ENCODE data around the gene PAQR8. TPM values are rescaled to one million over a fixed set of nuclear protein-coding genes. Genes with fewer than 3 reads are reported as not detected.

PAQR8 gene
- total and polyA plus RNA-seq, 2 of the 4 experiments (the other 2 are of a cell fraction) = 1.4 to 1.6 TPM

- no peaks in the 10 kb centered on the region for H3K4me1 ChIP-seq (ENCODE audit: control insufficient read depth, insufficient read depth, low read length)
- no peak overlapping the region for H3K23ac ChIP-seq (ENCODE audit: low read depth, low read length)
- ChIA-PET CTCF (no interaction called here), POLR2A (ENCODE audit: unreplicated experiment) (no interaction called here)
- no peaks in the 10 kb centered on the region for H3K79me1 ChIP-seq (ENCODE audit: low read depth in 1 of 2, low read length in 2 of 2)
- no peak overlapping the region for H2AK9ac ChIP-seq (replicated peaks; ENCODE audit: low read depth, low read length, poor library complexity)
- DNase-seq (no peak), ATAC-seq (ENCODE audit: low read depth) (no peak)
- H3K4ac ChIP-seq (ENCODE audit: low read depth, low read length) = no peak overlapping the region
- no peak overlapping the region for H2AFZ ChIP-seq (replicated peaks; ENCODE audit: low read length, poor library complexity)
- H2BK5ac ChIP-seq (ENCODE audit: low read depth, low read length, poor library complexity, severe bottlenecking) = no peak overlapping the region
- no peak overlapping the region for H4K5ac ChIP-seq (ENCODE audit: low read depth, low read length)
- H3K9me3 ChIP-seq (ENCODE audit: control insufficient read depth, insufficient read depth, low read length) = no peaks in the 10 kb centered on the region
- no peaks in the 10 kb centered on the region for H3K36me3 ChIP-seq (ENCODE audit: control insufficient read depth, insufficient read depth, low read length)
- dilution Hi-C loops (cut with HindIII; ENCODE audit: low sequenced_read_pairs, unreplicated experiment) (no loop called here), intact Hi-C loops (cut with micrococcal nuclease) (no loop called here), in situ Hi-C loops (cut with MboI; ENCODE audit: low sequenced_read_pairs) (no loop called here)
- H4K91ac ChIP-seq (ENCODE audit: insufficient read depth, low read depth, low read length) = no peak overlapping the region
- no peak overlapping the region for H3K9ac ChIP-seq (ENCODE audit: low read depth, low read length)
- H3K18ac ChIP-seq (ENCODE audit: low read depth, low read length) = no peak overlapping the region
- no peak for TF ChIP-seq CTCF (conservative IDR thresholded peaks at IDR 0.05; ENCODE audit: low read depth, low read length)
- no peak for TF ChIP-seq MAZ (IDR thresholded peaks at IDR 0.05; ENCODE audit: borderline replicate concordance, low read depth, low read length)
- TF ChIP-seq FOS (IDR thresholded peaks at IDR 0.05; ENCODE audit: low read depth, low read length) = no peak
- no peak for TF ChIP-seq RAD21 (IDR thresholded peaks at IDR 0.05; ENCODE audit: low read length)
- no peak for TF ChIP-seq NFE2L2 (IDR thresholded peaks at IDR 0.05; ENCODE audit: low read depth, low read length)
- TF ChIP-seq RFX5 (IDR thresholded peaks at IDR 0.05; ENCODE audit: low read depth, low read length) = no peak
- TF ChIP-seq SMC3 (IDR thresholded peaks at IDR 0.05; ENCODE audit: low read depth, low read length) = no peak
- TF ChIP-seq POLR2A (IDR thresholded peaks at IDR 0.05; ENCODE audit: low read depth, low read length) = no peak
- no peak for TF ChIP-seq RCOR1 (IDR thresholded peaks at IDR 0.05; ENCODE audit: insufficient replicate concordance, low read length)
- no peak for TF ChIP-seq CHD1 (IDR thresholded peaks at IDR 0.05; ENCODE audit: low read depth, low read length)
- TF ChIP-seq BHLHE40 (IDR thresholded peaks at IDR 0.05; ENCODE audit: low read depth, low read length) = no peak
- TF ChIP-seq USF2 (IDR thresholded peaks at IDR 0.05; ENCODE audit: low read depth, low read length) = no peak
- no peak for TF ChIP-seq MAFK (IDR thresholded peaks at IDR 0.05; ENCODE audit: low read depth, low read length)
- TF ChIP-seq CEBPB (IDR thresholded peaks at IDR 0.05; ENCODE audit: low read depth, low read length) = no peak
- no peak for TF ChIP-seq ELK1 (IDR thresholded peaks at IDR 0.05; ENCODE audit: borderline replicate concordance, low read depth, low read length)
- no peak for TF ChIP-seq MXI1 (IDR thresholded peaks at IDR 0.05; ENCODE audit: borderline replicate concordance, low read depth, low read length)
- BruUV-seq (replicated peaks) = no TSS peak
- H3K9me1 ChIP-seq (ENCODE audit: insufficient read depth, low read length) = no peaks in the 10 kb centered on the region
- H3K14ac ChIP-seq (replicated peaks; ENCODE audit: low read depth, low read length) = no peak overlapping the region
- H4K8ac ChIP-seq (ENCODE audit: low read depth in 2 of 2, low read length in 2 of 2) = no peak overlapping the region
- H3K27me3 ChIP-seq (ENCODE audit: control insufficient read depth, insufficient read depth, low read length) = no peaks in the 10 kb centered on the region
- no peaks in the 10 kb centered on the region for H4K20me1 ChIP-seq (ENCODE audit: insufficient read depth, low read length)
- no peak overlapping the region for H3K27ac ChIP-seq (ENCODE audit: insufficient read depth, low read length)
- H3K4me3 ChIP-seq (ENCODE audit: insufficient read depth, low read depth, low read length) = no peak overlapping the region
- H2BK120ac ChIP-seq (ENCODE audit: low read depth, low read length) = no peak overlapping the region
- H2BK15ac ChIP-seq (ENCODE audit: low read depth, low read length) = no peak overlapping the region
- H2BK20ac ChIP-seq (ENCODE audit: low read depth, low read length) = no peak overlapping the region
- no peak overlapping the region for H2AK5ac ChIP-seq (ENCODE audit: low read depth, low read length)
- H3K56ac ChIP-seq (ENCODE audit: extremely low read depth, insufficient read depth, low read length) = no peak overlapping the region
- no peak overlapping the region for H3K4me2 ChIP-seq (ENCODE audit: low read depth, low read length)
- WGBS, 2 experiments (ENCODE audit: extremely low coverage in 2 of 2, insufficient read length in 1 of 2) = 100% methylated on average over 1 of the region's 2 CpGs; no CpG with 5 or more reads in 1 of the 2 experiments
Observed at GRCh38 chr6:52384145-52384766, 22.3 kb downstream of the PAQR8 start.
